Glutamatergic neuron (in vitro differentiated cells): ENCODE results near the gene DBNDD2. TPM values are rescaled to one million over a fixed set of nuclear protein-coding genes. Genes with fewer than 3 reads are reported as not detected.

Experiments used
- DNase-seq: peaks from one replicate; pipeline ENCODE4 v3.0.0; 2022
- H3K27ac Mint-ChIP-seq: one replicate; pipeline ENCODE4 v1.8.0; 2020; ENCODE audit warnings: mild to moderate bottlenecking, mixed read lengths, inconsistent platforms; ENCODE audit not compliant: unreplicated experiment
- H3K27me3 Mint-ChIP-seq: one replicate; pipeline ENCODE4 v1.8.0; 2020; ENCODE audit warnings: mild to moderate bottlenecking, moderate library complexity, mixed read lengths, inconsistent platforms; ENCODE audit not compliant: unreplicated experiment
- H3K36me3 Mint-ChIP-seq: one replicate; pipeline ENCODE4 v1.8.0; 2020; ENCODE audit warnings: mild to moderate bottlenecking, mixed read lengths, inconsistent platforms; ENCODE audit not compliant: unreplicated experiment
- H3K4me1 Mint-ChIP-seq: one replicate; pipeline ENCODE4 v1.8.0; 2020; ENCODE audit warnings: mild to moderate bottlenecking, low read depth, mixed read lengths, inconsistent platforms; ENCODE audit not compliant: unreplicated experiment
- H3K4me3 Mint-ChIP-seq: one replicate; pipeline ENCODE4 v1.8.0; 2020; ENCODE audit warnings: mild to moderate bottlenecking, mixed read lengths, inconsistent platforms; ENCODE audit not compliant: unreplicated experiment
- H3K9me3 Mint-ChIP-seq: one replicate; pipeline ENCODE4 v1.8.0; 2020; ENCODE audit warnings: mild to moderate bottlenecking, moderate library complexity, mixed read lengths, inconsistent platforms; ENCODE audit not compliant: unreplicated experiment
- total RNA-seq: library from RNA; stranded (reverse); fragmentation: NEBNext Ultra II Directional; extraction: Animal tissue kit (Norgen Biotek cat#: 25700); gene quantifications from one replicate; pipeline ENCODE4 v1.2.1, GENCODE V29; 2021; ENCODE audit not compliant: unreplicated experiment
- TF ChIP-seq, protein P1 (sequence below): fragments of 200-600 bp; sonication (generic); IDR thresholded peaks from one replicate; pipeline ENCODE4 v1.5.0; 2021; ENCODE audit not compliant: partially characterized antibody, unreplicated experiment

DBNDD2 gene
- total RNA-seq, 1 donor from 2014 or later: 4.1 TPM

- Mint-ChIP-seq H3K4me1 (peaks cover 11% of the 10 kb centered on the region), H3K36me3 (no peaks in the 10 kb centered on the region), H3K27ac (peak within 1 kb of the TSS; percentile 96), H3K9me3 (peaks cover 5% of the 10 kb centered on the region), H3K27me3 (peaks cover 1% of the 10 kb centered on the region), H3K4me3 (peak within 1 kb of the TSS; percentile 97)
- peak; percentile 99 for DNase-seq
- TF ChIP-seq, protein P1, sequence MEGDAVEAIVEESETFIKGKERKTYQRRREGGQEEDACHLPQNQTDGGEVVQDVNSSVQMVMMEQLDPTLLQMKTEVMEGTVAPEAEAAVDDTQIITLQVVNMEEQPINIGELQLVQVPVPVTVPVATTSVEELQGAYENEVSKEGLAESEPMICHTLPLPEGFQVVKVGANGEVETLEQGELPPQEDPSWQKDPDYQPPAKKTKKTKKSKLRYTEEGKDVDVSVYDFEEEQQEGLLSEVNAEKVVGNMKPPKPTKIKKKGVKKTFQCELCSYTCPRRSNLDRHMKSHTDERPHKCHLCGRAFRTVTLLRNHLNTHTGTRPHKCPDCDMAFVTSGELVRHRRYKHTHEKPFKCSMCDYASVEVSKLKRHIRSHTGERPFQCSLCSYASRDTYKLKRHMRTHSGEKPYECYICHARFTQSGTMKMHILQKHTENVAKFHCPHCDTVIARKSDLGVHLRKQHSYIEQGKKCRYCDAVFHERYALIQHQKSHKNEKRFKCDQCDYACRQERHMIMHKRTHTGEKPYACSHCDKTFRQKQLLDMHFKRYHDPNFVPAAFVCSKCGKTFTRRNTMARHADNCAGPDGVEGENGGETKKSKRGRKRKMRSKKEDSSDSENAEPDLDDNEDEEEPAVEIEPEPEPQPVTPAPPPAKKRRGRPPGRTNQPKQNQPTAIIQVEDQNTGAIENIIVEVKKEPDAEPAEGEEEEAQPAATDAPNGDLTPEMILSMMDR: peak; percentile 80
Measured at GRCh38 chr20:45362804-45363610, 45.1 kb upstream of the DBNDD2 start, which contains the start of gene SYS1. Gene SYS1 (plus strand): TSS chr20:45363156. CDS start chr20:45363532, 376 bp downstream.

DNA sequence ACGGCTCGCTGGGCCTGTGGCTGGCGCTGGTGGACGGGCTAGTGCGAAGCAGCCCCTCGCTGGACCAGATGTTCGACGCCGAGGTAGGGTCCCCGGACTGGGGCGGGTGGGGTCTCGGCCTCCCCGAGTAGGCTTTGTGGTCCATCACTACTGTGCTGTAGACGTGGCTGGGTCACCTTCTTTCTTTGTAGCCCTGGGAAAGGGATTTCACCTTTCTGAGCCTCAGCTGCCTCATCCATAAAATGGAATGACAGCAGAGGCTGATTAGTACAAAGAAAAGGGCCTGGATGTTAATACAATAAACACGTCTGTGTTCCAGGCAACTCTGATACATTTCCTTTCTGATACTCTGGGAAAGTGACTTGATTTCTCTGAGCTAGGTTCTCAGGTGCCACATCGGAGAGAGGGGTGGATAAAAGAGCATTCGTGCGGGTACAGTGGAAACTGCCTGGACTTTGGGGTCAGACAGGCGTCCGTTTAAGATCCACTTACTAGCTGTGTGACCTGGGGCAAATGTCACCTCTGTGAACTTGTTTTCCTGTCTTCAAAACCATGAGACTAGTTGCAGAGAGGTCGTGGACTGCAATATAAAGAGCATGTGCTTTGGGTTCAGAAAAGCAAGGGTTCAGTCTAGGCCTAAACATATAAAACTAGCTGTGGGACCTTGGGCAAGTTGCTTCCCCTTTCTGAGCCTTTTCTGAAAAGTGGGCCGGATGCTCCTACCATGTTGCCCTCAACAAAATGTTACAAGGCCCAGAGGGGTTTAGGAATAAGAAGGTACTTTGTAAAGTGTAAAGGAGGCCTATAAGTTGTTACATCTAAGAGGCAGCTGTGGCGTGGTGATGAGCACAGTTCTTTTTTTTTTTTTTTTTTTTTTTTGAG, 44.2 kb upstream of the DBNDD2 start:
- DNase-seq: no peak
- TF ChIP-seq, protein P1: no peak
- no peaks in the 10 kb centered on the region for H3K36me3 Mint-ChIP-seq
- peaks cover 1% of the 10 kb centered on the region for H3K27me3 Mint-ChIP-seq
- peaks cover 5% of the 10 kb centered on the region for H3K9me3 Mint-ChIP-seq
- H3K4me3 Mint-ChIP-seq: peak overlapping the region; percentile 97
- H3K27ac Mint-ChIP-seq: peak overlapping the region; percentile 96
- peaks cover 11% of the 10 kb centered on the region for H3K4me1 Mint-ChIP-seq

DNA sequence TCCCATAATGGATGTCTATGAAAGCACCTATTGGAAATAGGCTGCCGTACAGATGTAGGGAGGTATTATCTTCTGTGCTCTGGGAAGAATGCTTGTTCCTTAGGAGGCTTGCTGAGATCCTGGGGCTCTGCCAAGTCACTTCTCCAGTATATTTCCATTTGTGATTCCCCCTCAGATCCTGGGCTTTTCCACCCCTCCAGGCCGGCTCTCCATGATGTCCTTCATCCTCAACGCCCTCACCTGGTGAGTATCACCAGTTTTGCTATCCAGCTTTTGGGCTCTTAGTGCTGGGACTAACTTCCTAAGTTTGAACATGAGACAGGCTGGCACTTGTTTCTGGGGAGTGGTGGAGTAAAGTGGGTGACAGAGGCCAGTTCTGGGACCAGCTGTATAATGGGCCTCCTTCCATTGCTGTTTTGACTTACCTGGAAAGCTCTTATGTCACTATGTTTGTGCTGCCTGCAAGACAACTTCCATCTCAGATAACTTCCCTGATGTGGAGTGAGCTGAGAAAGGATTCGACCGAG, 42.6 kb upstream of the DBNDD2 start:
- TF ChIP-seq, protein P1: no peak
- H3K4me3 Mint-ChIP-seq: no peak overlapping the region
- DNase-seq: no peak
- H3K27ac Mint-ChIP-seq: no peak overlapping the region
- no peaks in the 10 kb centered on the region for H3K36me3 Mint-ChIP-seq
- peaks cover 1% of the 10 kb centered on the region for H3K27me3 Mint-ChIP-seq
- peaks cover 5% of the 10 kb centered on the region for H3K9me3 Mint-ChIP-seq
- peaks cover 11% of the 10 kb centered on the region for H3K4me1 Mint-ChIP-seq

DNA sequence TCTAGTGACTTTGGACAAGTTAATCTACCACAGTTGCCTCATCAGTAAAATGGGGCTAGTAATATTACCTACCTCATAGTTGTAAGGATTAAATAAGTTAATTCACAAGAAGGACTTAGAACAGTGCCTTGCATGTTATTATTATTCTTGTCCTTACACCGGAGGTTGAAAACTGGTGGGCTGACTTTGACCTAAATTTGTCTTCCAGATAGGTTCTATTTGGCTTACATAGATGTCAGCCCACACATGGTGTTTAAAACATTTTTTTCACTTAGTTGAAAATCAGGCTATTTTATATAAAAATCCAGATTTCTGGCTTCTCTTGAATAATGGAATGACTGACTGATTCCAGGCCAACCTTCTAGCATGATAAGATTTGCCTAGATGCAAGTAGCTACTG, 41.9 kb upstream of the DBNDD2 start:
- Mint-ChIP-seq H3K4me1 (peaks cover 11% of the 10 kb centered on the region), H3K4me3 (no peak overlapping the region), H3K9me3 (peaks cover 5% of the 10 kb centered on the region), H3K27me3 (peaks cover 4% of the 10 kb centered on the region), H3K36me3 (no peaks in the 10 kb centered on the region), H3K27ac (no peak overlapping the region)
- DNase-seq: no peak
- TF ChIP-seq, protein P1: no peak
